HG02852 (cell line): ENCODE results near the gene OGFRL1.

Experiments used
- ATAC-seq: cut with Tn5 transposase; IDR thresholded peaks from one replicate; pipeline ENCODE4 v1.9.1; 2021; ENCODE audit warnings: mild to moderate bottlenecking, moderate library complexity; ENCODE audit not compliant: unreplicated experiment

OGFRL1 gene

GRCh38 chr6:71284785-71285184, 3.8 kb upstream of the OGFRL1 start:
- ATAC-seq = no peak

- no peak for ATAC-seq
These were observed 1.6 kb upstream of the OGFRL1 start for GRCh38 chr6:71287038-71287437.

GRCh38 chr6:71287926-71288227, 734 bp upstream of the OGFRL1 start:
- no peak for ATAC-seq

GRCh38 chr6:71289039-71289801, 609 bp downstream of the OGFRL1 start:
- ATAC-seq = peak; percentile 29

DNA sequence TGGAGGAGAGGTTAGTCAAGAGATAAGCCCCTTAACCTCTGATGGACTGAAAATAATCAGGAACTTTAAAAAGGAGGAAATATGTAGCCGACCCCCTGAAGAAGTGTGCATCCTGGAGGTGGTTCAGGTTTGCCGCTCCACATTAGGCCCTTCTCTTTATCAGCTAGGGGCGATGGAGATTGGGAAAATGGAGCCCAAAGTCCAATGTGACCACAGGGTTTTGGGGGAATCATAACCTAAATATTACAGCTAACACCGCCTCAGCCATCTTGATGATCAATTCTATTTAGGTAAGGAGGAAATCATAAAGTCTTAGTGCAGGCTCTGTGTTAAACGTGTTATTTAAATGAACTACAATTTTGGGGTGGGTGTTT, 1.2 kb downstream of the OGFRL1 start:
- no peak for ATAC-seq

- ATAC-seq = no peak
These were observed 2.0 kb downstream of the OGFRL1 start for GRCh38 chr6:71290611-71291010.

DNA sequence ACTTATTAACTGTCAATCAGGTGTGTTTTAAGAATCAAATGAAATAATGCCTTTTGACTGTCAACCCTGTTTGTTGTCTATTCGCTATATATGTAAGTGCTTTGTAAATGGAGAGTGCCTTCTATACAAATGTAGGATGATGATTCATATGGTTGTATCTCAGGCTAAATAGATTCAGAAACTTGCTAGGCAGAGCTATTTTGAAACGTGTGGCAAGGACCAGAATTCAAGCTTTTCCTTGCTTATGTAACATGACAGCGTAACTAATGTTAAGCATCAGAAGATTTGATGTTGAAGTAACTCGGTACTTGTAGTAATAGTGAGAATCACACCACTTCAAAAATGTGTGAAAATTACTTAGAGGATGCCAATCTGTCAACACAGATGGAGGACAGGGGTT, 3.4 kb downstream of the OGFRL1 start:
- ATAC-seq = no peak

- ATAC-seq = no peak
These were observed 5.5 kb downstream of the OGFRL1 start for GRCh38 chr6:71294121-71294523.

GRCh38 chr6:71298459-71298858, 9.8 kb downstream of the OGFRL1 start:
- ATAC-seq = no peak

DNA sequence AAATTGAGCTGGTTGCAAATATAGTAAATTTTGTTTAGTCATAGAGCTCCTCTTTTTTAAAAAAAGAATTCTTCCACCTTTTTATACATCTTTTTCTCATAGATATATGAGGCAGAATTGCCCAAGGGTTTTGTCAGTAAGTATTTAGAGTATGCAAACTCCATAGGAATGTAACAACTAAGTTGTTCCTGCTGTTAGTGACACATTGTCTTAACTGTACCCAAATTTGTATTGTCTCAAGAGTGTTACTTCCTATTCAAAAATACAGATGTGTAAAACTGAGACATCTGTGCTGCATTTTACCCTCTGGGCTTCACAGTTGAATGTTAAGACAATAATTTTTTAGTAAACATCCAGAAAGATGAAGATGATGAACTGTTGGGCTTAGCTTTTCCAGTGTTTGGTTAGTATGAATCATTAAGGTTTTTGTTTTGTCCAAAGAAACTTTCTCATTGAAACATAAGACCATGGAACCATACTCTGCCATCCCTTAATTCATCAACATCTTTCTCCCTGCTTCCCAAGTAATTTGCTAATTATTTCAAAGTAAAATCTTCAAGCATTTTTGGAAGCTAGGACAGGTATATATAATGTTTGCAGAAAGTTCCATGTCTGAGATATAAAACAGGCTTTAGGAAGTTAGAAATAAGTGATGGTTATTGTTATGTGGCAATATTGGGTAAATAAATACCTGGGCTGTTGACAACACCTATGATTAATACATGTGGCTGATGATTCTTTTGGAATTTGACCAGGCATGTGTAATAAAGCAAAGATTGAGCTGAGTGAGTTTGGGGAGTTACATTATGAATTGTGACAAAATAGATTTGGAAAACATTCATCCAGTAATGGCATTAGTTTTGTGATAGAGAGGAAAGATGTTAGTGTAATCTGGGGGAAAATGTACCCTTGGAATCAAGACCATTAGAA, 11.2 kb downstream of the OGFRL1 start:
- ATAC-seq = no peak

DNA sequence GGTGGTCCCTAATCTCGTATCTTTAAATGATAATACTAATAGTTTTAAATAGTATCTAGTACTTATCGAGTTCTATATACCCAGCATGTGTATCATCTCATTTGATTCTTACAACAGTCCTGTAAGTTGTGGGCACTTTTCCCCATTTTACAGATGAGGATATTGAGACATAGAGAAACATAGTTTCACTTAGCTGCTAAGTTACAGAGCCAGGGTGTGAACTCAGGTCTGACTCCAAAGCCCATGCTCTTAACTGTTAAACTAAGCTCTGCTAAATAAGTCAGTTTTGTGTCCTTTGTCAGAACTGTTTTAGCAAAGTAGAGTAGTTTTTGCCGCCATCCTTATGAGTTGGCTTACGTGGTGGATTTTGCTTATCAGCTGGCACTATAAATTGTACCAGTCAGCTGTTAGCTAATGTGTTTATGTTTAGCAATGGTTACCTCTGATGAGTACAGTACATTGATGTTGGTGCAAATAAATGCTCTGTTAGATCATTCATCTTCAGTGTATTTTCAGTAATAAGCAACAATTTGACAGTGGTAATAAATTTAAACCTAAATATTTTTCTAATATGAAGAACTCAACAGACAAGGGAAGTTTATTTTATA, 12.1 kb downstream of the OGFRL1 start:
- ATAC-seq = no peak

DNA sequence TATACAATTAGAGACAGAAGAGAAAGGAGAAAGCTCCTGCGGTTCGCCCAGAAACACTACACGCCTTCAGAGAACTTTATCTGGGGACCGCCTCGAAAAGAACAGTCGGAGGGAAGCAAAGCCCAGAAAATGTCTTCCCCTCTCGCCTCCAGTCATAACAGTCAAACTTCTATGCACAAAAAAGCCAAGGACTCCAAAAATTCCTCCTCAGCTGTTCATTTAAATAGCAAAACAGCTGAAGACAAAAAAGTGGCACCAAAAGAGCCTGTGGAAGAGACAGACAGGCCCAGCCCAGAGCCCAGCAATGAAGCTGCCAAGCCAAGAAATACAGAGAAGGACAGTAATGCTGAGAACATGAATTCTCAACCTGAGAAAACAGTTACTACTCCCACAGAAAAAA, 12.9 kb downstream of the OGFRL1 start:
- no peak for ATAC-seq

GRCh38 chr6:71309656-71310055, 21.0 kb downstream of the OGFRL1 start:
- ATAC-seq = no peak

DNA sequence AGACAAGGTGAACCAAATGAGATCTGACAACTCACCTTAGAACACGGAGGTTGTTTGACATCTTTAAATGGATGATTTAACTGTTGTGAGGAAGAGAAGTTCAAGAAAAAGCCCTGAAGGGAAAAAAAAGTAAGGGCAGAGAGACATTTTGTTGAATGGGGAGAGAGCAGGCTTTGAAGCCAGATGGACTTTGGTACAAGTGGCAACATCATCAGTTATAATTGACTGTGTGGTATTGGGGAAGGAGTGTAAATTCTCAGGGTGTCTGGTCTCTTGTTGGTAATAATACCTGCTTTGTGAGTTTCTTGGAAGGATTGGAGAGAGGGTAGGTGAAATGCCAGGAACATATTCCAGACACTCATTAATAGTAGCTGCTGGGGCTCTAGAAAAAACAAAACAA, 21.6 kb downstream of the OGFRL1 start:
- ATAC-seq = no peak

GRCh38 chr6:71312089-71312488, 23.5 kb downstream of the OGFRL1 start:
- ATAC-seq = no peak

GRCh38 chr6:71317441-71317840, 28.8 kb downstream of the OGFRL1 start:
- no peak for ATAC-seq

- ATAC-seq = no peak
These were observed 31.4 kb downstream of the OGFRL1 start for GRCh38 chr6:71320041-71320440.

- ATAC-seq = no peak
These were observed 32.7 kb downstream of the OGFRL1 start for GRCh38 chr6:71321314-71321713.

DNA sequence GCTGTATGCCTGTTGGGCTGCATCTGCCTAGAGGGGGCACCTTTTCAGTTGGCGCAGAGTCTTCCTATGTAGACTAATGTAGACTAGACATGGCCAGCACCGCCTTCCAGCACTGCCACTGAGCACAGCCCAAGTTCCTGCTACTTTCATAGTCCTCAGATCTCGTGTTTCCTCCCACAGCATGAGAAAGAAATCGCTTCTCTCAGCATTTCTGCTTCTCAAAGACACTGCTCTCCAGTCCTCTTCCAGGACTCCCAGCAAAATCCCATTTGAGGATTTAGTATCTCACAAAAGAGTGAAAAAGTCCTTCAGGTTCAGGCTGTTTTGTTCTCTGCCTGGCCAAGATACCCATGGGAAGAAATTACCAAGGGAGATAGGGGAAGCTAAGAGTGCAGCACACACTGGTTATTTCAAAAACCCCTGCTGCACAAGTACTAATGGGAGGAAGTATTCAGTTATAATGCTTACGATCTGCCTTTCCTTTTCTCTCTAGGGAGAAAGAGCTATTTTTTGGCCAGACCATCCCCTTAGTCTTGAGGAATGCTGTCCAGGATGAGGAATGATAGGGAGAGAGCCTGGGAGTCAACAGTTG, 35.7 kb downstream of the OGFRL1 start:
- ATAC-seq = no peak

- no peak for ATAC-seq
These were observed 38.0 kb downstream of the OGFRL1 start for GRCh38 chr6:71326611-71327010.

- ATAC-seq = no peak
These were observed 41.9 kb downstream of the OGFRL1 start for GRCh38 chr6:71330501-71330900.

GRCh38 chr6:71332012-71332411, 43.4 kb downstream of the OGFRL1 start:
- ATAC-seq = no peak
